GM12892 (cell line): ENCODE results near the gene ASTN1.

ENCODE experiments used
- POLR2A ChIP-seq: IDR thresholded peaks from 2 replicates; pipeline ENCODE4 v1.6.1; 2011; ENCODE audit warnings: low read depth, low read length, control low read depth
- POLR2AphosphoS5 ChIP-seq: IDR thresholded peaks from 2 replicates; pipeline ENCODE4 v1.6.1; 2011; ENCODE audit warnings: low read depth, low read length, control low read depth
- TAF1 ChIP-seq: IDR thresholded peaks from 2 replicates; pipeline ENCODE4 v1.6.1; 2011; ENCODE audit warnings: low read depth, mild to moderate bottlenecking, control low read depth, low read length, borderline replicate concordance

DNA sequence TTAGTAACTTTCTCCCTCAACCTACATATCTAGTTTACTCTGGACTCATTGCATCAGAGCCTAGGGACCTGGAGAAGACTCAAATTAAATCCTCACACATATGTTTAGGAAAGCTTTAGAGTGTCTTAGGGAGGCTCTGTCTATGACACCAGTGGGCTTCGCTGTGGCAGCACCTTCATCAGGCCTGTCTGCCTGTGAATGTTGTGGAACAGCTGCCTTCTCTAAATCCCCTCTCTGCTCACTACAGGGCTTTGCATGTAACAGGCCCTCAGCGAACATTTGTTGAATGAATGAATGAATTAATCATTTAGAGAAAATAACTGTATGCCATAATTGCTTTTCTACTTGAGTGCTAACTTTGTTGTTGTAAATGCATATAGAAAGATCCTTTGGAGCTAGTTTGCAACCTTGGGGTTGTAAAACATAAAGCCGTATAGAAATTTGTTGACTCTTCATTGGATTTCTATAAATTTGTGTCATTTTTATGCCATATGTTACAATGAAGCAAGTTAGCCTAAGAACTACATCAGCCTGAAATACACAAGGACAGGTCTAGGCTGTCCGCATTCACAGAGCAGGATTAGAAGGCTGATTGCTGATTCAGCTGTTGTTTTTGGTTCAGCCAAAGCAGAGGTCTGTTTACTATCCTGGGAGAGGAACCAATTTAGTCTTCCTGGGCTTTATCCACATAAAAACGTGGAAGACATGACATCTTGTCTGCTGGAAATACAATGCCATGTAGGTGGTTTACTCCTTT is 238.0 kb downstream of the ASTN1 start:
- no peak for TF ChIP-seq POLR2A
- TF ChIP-seq POLR2AphosphoS5: no peak
- TF ChIP-seq TAF1: no peak
